Measurements from ENCODE around the gene WRAP73. TPM values are rescaled to one million over a fixed set of nuclear protein-coding genes. Genes with fewer than 3 reads are reported as not detected.

Gene WRAP73
- total RNA-seq, 1 donor from 2014 or later = 15.6 TPM

DNA sequence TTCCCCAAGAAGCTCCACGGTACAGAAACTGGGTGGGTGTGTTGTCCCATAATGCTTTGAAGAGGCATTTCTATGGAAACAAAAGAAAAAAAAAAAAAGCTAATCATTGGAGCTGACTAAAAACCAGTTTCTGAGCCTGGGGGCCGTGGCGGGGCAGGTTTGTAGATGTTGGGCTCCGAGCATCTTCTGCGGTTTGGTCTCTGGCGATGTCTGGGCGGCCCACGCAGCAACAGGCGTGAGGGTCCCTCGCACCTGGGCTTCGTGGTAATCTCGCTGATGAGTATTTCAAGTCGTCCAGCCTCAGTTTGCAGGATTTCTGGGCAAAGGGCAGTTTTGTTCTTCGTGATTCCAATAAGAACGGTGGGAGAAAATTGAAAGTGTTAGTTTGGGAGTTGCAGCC is 9.2 kb upstream of the WRAP73 start:
- Histone ChIP-seq H3K27ac (ENCODE audit: low read depth, low read length) (no peak overlapping the region), H4K20me1 (ENCODE audit: insufficient read depth, low read length) (no peaks in the 10 kb centered on the region), H3K27me3 (ENCODE audit: insufficient read depth, low read length) (peaks cover 52% of the 10 kb centered on the region), H3K9ac (ENCODE audit: low read length) (no peak overlapping the region), H3K4me3 (ENCODE audit: insufficient read depth, low read depth, low read length) (no peak overlapping the region), H3K36me3 (ENCODE audit: insufficient read depth, low read length) (no peaks in the 10 kb centered on the region), H3K4me2 (ENCODE audit: low read length) (no peak overlapping the region), H3K4me1 (ENCODE audit: insufficient read depth, low read length) (no peaks in the 10 kb centered on the region), H3K79me2 (ENCODE audit: insufficient read depth, low read length) (no peaks in the 10 kb centered on the region), H3K9me3 (ENCODE audit: insufficient read depth, low read depth, low read length) (no peaks in the 10 kb centered on the region), H2AFZ (ENCODE audit: low read depth, low read length) (no peak overlapping the region)
- Mint-ChIP-seq H3K4me3 (ENCODE audit: unreplicated experiment) (no peak overlapping the region), H3K27ac (ENCODE audit: unreplicated experiment) (no peak overlapping the region), H3K36me3 (ENCODE audit: low read depth, unreplicated experiment) (no peaks in the 10 kb centered on the region), H3K9me3 (ENCODE audit: unreplicated experiment) (no peaks in the 10 kb centered on the region), H3K4me1 (ENCODE audit: low read depth, unreplicated experiment) (no peaks in the 10 kb centered on the region), H3K27me3 (ENCODE audit: low read depth, unreplicated experiment) (peaks cover 54% of the 10 kb centered on the region)
- no peak for TF ChIP-seq EZH2 (IDR thresholded peaks at IDR 0.05; ENCODE audit: insufficient read depth, low read length)
- TF ChIP-seq, protein P1, sequence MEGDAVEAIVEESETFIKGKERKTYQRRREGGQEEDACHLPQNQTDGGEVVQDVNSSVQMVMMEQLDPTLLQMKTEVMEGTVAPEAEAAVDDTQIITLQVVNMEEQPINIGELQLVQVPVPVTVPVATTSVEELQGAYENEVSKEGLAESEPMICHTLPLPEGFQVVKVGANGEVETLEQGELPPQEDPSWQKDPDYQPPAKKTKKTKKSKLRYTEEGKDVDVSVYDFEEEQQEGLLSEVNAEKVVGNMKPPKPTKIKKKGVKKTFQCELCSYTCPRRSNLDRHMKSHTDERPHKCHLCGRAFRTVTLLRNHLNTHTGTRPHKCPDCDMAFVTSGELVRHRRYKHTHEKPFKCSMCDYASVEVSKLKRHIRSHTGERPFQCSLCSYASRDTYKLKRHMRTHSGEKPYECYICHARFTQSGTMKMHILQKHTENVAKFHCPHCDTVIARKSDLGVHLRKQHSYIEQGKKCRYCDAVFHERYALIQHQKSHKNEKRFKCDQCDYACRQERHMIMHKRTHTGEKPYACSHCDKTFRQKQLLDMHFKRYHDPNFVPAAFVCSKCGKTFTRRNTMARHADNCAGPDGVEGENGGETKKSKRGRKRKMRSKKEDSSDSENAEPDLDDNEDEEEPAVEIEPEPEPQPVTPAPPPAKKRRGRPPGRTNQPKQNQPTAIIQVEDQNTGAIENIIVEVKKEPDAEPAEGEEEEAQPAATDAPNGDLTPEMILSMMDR (IDR thresholded peaks at IDR 0.05; ENCODE audit: insufficient read depth, low read depth, low read length) = no peak
- DNase-seq (ENCODE audit: low read depth) (no peak), FAIRE-seq (no peak)

DNA sequence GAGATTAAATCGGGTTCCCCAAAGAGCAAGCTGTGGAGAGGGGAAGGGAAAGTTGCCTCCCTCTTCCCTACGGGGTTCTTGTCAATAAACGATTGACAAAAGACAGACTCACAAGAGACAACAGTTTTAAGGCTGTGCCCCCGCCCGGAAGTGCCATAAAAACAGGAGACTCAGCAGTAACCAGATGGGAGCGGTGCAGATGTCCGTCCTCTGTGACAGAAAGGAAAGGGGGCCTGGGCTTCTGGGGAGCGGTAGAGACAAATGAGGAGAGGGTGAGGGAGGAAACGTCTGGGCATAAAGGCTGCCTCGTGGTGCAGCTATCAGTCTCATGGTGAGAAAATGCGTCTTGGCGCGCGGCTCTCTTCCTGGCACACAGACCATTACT is 8.3 kb upstream of the WRAP73 start:
- Histone ChIP-seq H3K9ac (ENCODE audit: low read length) (no peak overlapping the region), H3K79me2 (ENCODE audit: insufficient read depth, low read length) (no peaks in the 10 kb centered on the region), H4K20me1 (ENCODE audit: insufficient read depth, low read length) (no peaks in the 10 kb centered on the region), H3K27me3 (ENCODE audit: insufficient read depth, low read length) (peaks cover 61% of the 10 kb centered on the region), H3K27ac (ENCODE audit: low read depth, low read length) (no peak overlapping the region), H3K36me3 (ENCODE audit: insufficient read depth, low read length) (no peaks in the 10 kb centered on the region), H3K4me2 (ENCODE audit: low read length) (no peak overlapping the region), H3K4me1 (ENCODE audit: insufficient read depth, low read length) (no peaks in the 10 kb centered on the region), H2AFZ (ENCODE audit: low read depth, low read length) (no peak overlapping the region), H3K4me3 (ENCODE audit: insufficient read depth, low read depth, low read length) (no peak overlapping the region), H3K9me3 (ENCODE audit: insufficient read depth, low read depth, low read length) (no peaks in the 10 kb centered on the region)
- Mint-ChIP-seq H3K4me3 (ENCODE audit: unreplicated experiment) (no peak overlapping the region), H3K27ac (ENCODE audit: unreplicated experiment) (no peak overlapping the region), H3K9me3 (ENCODE audit: unreplicated experiment) (no peaks in the 10 kb centered on the region), H3K27me3 (ENCODE audit: low read depth, unreplicated experiment) (peaks cover 62% of the 10 kb centered on the region), H3K36me3 (ENCODE audit: low read depth, unreplicated experiment) (no peaks in the 10 kb centered on the region), H3K4me1 (ENCODE audit: low read depth, unreplicated experiment) (no peaks in the 10 kb centered on the region)
- no peak for FAIRE-seq
- DNase-seq (ENCODE audit: low read depth) = no peak
- TF ChIP-seq, protein P1 (IDR thresholded peaks at IDR 0.05; ENCODE audit: insufficient read depth, low read depth, low read length) = no peak
- no peak for TF ChIP-seq EZH2 (IDR thresholded peaks at IDR 0.05; ENCODE audit: insufficient read depth, low read length)

DNA sequence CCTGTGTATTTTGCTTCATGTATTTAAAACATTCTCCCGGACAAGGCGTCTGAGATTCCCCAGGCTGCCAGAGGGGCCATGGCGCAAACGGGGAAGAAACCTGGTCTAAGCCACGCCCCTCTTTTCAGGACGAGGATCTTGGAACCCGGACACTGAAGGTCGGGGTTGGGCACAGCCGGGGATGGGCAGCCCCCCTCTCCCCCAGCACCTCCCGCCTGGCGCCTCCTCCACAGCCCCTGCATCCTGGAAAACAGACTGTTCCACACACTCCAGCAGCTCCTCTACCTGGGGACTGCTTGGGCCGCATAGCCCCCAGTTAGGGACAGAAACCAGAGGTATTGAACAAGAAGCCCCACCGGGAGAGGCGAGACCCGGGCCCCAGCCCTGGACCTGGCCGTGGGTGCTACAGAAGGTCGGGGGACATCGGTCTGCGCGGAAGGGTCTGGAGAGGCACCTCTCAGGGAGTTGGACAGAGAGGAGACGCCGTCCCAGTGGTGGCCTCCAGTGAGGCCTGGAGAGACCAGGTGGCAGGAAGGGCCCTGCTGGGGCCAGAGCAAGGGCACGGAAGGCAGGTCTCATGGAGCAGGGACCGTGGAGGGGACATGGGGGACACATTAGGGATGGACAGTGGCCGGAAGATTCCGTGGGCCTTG is 7.8 kb upstream of the WRAP73 start:
- Histone ChIP-seq H2AFZ (ENCODE audit: low read depth, low read length) (no peak overlapping the region), H3K36me3 (ENCODE audit: insufficient read depth, low read length) (no peaks in the 10 kb centered on the region), H3K79me2 (ENCODE audit: insufficient read depth, low read length) (no peaks in the 10 kb centered on the region), H3K9me3 (ENCODE audit: insufficient read depth, low read depth, low read length) (no peaks in the 10 kb centered on the region), H3K4me1 (ENCODE audit: insufficient read depth, low read length) (no peaks in the 10 kb centered on the region), H3K9ac (ENCODE audit: low read length) (no peak overlapping the region), H3K27ac (ENCODE audit: low read depth, low read length) (no peak overlapping the region), H4K20me1 (ENCODE audit: insufficient read depth, low read length) (no peaks in the 10 kb centered on the region), H3K4me2 (ENCODE audit: low read length) (no peak overlapping the region), H3K4me3 (ENCODE audit: insufficient read depth, low read depth, low read length) (no peak overlapping the region), H3K27me3 (ENCODE audit: insufficient read depth, low read length) (peaks cover 64% of the 10 kb centered on the region)
- peaks cover 61% of the 10 kb centered on the region for H3K27me3 Mint-ChIP-seq (ENCODE audit: low read depth, unreplicated experiment)
- DNase-seq (ENCODE audit: low read depth) = no peak
- H3K4me1 Mint-ChIP-seq (ENCODE audit: low read depth, unreplicated experiment) = no peaks in the 10 kb centered on the region
- H3K4me3 Mint-ChIP-seq (ENCODE audit: unreplicated experiment) = no peak overlapping the region
- FAIRE-seq = no peak
- H3K36me3 Mint-ChIP-seq (ENCODE audit: low read depth, unreplicated experiment) = no peaks in the 10 kb centered on the region
- no peak overlapping the region for H3K27ac Mint-ChIP-seq (ENCODE audit: unreplicated experiment)
- no peaks in the 10 kb centered on the region for H3K9me3 Mint-ChIP-seq (ENCODE audit: unreplicated experiment)
- TF ChIP-seq, protein P1 (IDR thresholded peaks at IDR 0.05; ENCODE audit: insufficient read depth, low read depth, low read length) = no peak
- TF ChIP-seq EZH2 (IDR thresholded peaks at IDR 0.05; ENCODE audit: insufficient read depth, low read length) = no peak
